Endometrium (tissue), 2 donors: ENCODE data around the gene SDR9C7.
"Not testable (repeated sequence)": the region's sequence is repeated elsewhere in the genome, so short reads cannot be mapped to it uniquely, and the experiment has no call there.

Experiments
- FAIRE-seq: peaks from 2 replicates; lab custom pipeline; 2012; peaks lifted over from hg19 to GRCh38; lab: Jason Lieb, UNC
- donor health status: control.
- donor health status: control.

Gene SDR9C7

DNA sequence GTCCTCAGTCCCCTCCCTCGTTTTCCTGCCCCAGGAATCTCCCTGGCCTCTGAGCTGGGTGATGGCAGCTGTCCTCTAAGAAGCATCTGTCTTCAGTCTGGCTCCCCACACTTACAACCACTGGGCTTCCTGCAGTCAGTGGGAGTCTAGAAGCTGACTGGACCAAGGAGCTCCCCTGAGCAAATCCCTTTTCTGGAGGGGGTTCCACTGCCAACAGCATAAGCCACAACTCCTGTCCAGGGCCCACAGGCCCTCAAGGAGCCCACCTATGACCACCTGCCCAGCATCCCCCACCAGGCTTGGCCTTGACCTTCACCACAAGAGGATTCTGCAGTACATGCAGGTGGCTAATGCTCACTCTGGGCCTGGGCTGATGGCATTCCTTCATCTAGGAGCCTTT, 19.1 kb upstream of the SDR9C7 start:
- no peak for FAIRE-seq

DNA sequence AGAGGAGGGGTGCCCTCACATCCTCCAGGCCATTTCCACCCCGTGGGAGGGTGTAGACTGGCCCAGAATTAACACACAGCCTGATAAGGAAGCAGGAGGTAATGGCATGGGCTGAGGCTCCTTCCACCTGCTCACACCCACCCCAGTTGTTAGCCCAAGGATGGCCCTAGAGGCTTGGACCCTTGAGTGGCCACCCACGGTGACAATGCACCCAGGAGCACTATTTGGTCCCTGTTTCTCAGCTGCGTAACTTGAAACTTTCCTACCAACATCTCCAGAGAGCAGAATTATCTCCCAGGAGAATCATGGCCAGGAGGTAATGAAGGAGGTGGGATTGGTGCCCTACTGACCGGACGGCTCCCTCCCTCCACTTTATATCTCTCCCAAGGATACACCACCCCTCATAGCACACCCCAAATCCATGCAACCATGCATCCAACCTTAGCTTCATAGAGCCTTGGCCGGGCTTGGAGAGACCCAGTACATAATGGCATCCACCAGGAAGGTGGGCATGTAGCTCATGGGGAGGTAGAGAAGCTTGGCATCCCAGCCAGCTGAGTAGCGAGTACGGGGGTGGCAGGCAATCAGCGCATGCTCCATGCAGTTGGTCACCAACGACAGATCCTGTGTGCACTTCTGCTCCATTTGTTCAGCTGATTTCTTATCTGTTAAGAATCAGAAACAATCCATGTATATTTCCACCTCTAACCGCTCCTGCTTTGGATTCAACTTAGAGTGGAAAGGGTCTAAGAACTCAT, 17.6 kb upstream of the SDR9C7 start:
- FAIRE-seq, result no peak

DNA sequence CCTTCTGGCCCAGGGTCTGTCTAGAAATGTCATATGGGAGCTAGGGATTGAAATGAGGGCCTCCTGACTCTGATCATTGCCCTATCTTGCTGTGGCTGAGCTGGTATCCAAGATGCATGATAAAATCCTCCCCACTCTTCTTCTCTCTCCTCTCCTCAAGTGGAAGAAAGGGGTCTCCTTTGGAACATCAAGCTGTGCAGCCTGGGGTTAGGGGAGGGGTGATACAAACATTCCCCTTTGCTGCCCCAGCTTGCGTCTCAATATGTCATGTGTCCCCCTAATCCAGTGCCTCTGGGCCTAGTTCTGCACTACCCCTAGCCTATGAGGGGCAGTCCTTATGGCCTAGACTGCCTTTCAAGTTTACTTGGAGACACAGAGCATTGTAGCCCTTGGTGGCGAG, 14.7 kb upstream of the SDR9C7 start:
- no peak for FAIRE-seq

DNA sequence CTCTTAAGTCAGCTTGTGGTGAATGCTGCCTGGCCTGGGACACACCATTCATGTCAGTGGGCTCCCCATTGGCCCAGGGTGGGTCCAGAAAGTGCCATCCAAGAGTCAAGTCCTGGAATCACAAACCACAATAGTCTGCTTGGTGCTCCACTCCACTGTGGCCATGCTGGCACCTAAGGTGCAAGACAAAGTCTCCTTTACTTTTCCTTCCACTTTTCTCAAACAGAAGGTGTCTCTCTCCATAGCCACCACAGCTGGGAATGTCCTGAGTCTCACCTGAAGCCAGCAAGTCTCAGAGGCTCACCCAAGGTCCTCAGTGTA, 14.2 kb upstream of the SDR9C7 start:
- FAIRE-seq, result no peak

DNA sequence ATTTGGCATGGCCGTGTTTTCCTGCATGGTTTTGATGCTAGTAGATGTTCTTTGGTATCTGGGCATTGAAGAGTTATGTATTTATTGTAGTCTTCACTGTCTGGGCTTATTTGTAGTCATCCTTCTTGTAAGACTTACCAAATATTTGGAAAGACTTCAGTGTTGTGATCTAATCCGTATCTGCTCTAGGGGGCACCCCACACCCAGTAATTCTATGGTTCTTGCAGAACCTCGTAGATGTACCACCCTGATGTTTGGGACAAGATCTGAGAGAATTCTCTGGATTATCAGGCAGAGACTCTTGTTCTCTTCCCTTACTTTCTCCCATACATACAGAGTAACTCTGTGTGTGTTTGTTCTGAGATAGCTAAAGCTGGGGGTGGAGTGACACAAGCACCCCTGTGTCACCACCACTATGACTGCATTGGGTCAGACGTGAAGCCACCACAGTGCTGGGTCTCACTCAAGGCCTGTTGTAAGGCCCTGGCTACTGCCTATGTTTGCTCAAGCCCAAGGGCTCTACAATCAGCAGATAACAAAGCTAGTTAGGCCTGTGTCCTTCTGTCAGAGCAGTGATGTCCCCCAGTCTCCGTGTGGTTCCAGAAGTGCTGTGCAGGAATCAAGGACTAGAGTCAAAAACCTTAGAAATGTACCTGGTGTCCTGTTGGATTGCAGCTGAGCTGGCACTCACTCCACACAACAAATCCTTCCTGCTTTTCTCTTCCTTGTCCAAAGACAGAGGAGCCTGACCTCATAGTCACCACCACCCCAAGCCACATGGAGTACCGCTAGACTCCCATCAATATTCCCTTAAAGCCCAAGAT, 13.6 kb upstream of the SDR9C7 start:
- FAIRE-seq, result no peak

DNA sequence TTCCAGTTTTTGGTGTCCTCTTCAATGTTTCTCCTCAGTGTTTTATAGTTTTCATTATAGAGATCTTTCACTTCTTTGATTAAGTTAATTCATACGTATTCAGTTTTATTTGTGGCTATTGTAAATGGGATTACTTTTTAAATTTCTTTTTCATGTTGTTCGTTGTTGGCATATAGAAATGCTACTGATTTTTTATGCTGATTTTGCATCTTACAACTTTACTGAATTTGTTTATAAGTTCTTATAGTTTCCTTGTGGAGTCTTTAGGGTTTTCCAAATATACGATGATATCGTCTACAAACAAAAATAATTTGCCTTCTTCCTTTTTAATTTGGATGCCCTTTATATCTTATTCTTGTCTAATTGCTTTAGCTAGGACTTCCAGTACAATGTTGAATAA, 9.7 kb upstream of the SDR9C7 start:
- no peak for FAIRE-seq

DNA sequence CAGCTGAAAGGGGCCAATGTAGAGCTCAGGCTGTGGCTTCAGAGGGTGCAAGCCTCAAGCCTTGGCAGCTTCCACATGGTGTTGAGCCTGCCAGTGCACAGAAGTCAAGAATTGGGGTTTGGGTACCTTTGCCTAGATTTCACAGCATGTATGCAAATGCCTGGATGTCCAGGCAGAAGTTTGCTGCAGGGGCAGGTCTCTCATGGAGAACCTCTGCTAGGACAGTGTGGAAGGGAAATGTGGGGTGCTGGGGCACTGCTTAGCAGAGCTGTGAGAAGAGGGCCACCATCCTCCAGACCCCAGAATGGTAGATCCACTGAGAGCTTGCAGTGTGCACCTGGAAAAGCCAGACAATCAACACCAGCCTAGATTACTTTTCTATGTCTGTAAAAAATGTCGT, 9.2 kb upstream of the SDR9C7 start:
- FAIRE-seq, result not testable (repeated sequence)

DNA sequence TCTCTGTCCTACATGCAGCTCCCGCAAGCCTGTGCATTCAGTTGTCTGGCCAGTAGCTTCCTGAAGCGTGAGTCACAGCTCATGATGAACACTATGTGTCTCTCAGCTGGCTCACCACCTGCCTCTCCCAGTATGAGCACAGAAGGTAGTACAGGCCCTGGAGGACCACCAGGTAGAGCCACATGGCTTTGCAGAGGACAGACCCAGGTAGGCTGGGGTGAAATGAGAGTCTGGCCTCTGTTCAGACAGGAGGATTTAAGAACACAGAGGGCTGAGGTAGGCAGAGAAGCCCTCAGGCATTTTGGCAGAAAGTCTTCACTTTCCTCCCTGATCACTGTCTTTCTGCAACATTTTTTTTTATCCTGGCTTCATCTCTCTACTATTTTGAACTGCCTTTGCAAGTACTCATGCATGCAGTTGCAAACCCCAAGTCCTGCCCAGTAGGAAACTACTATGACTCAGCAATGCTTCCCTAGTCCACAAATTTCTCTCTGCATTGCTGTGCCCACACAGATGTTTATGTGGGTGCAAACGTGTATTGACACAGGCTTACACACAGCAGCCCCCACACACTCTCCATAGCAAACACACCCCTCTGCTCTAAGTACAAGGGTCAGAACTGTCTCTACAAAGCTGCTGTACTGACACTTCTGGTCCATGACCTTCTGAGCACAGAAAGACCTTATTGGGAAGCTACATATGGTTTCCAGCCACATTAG, 7.2 kb upstream of the SDR9C7 start:
- no peak for FAIRE-seq

DNA sequence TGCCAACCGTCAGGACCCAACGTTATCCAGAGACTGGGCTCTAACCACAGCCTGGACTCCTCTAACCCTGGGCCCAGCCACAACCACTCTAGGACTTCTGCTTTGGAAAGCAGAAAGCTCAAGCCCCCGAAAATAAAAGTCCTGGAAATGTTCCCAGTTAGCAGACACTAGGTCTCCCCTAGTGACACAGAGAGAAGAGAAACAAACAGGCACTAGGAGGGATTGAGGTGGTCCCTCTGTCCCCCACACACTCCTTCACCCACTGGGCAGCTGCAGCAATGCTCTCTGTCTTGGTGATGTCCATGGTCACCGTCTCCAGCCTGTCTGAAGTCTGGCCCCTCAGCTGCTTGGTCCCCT, 6.7 kb upstream of the SDR9C7 start:
- FAIRE-seq, result not testable (repeated sequence)

DNA sequence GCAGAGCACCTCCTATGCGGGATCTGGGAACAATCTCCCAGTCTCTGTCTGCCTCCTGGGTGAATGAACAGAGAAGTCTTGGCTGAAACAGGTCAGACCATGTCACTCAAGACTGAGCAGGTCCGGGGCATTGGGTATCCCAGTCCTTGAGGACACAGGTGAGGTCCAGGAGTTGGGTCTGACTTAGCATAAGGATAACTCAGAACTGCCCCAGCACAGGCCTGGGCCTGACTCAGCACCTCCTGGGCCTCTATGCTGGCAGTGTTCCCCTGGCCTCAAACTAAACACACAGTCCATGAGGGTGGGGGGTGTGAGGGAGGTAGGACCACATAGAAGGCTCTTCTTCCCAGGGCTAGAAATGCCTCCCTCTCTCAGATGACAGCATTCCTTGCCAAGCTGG, 1.5 kb upstream of the SDR9C7 start:
- FAIRE-seq, result no peak

DNA sequence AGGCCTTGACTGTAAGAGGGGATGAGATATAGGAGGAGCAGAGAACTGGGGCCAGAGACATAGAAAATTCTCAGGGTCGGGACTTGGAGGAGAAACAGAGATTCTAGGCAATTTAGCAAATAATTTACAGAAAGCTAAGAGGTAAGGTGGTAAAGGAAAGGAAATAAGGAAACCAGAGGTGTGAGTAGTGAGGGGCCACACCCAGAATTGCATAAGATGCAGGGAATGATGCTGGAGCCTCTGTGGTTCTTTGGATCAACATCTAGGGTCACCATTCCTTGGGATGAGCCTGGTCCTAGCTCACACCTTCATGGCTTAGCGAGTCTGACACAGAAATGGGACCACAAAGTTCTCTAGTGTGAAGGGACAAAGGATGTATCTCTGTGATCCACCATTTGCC, 949 bp upstream of the SDR9C7 start:
- FAIRE-seq, result no peak

DNA sequence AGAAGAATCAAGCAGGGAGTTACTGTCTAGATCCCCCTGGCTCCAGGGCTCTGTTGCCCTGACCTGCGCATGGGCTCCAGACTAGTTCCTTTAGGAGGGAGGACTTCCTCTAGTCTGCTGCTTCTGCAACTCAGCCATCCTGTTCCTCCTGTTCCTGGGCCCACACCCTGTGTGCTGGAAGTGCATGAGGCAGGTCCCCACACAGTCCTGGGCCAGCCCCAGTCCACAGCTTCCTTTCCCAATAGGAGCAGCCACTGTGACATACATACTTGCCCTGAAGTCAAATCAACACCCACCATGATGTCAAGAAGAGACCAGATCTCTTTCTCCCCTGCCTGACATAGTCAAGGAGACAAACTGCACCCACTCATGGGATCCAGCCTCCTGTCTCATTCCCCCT, 1.3 kb downstream of the SDR9C7 start:
- no peak for FAIRE-seq

DNA sequence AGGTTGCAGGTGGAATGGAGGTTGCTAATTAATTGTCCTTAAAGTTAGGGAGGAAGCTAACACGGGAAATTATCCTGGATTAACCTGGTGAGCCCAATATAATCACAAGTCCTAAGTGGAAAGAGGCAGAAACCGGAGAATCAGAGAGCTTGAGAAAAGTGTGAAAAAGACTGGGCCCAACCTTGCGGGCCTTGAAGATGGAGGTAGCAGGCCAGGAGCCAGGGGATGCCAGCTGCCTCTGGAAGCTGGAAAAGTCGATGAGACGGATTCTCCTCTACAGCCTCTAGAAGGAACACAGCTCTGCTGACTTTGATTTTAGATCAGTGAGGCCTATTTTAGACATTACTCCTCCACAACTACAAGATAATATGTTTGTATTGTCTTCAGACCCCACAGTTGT, 2.1 kb downstream of the SDR9C7 start:
- no peak for FAIRE-seq

DNA sequence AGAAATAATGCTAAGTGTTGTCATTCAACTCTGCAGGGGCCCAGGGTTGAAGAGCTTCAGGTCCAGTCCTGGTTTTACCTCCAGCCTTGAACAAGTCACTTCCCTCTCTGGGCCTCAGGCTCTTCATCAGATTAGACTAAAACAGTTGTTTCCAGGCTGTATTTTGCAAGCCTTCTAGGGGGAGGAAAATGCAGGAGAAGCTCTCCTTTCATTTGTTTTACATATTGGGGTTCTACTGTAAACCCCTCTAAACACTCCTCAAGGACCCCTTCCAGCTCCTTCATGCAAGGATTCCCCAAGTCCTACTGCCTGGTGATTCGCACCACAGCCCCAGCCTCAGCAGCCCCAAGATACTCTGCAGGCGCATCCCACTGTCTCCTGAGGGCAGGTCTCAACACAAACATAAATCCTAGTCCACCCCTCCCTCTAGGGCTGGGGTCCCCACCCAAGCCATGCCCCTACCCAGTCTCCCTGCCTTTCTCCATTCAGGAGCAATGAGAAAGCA, 2.7 kb downstream of the SDR9C7 start:
- FAIRE-seq, result no peak

DNA sequence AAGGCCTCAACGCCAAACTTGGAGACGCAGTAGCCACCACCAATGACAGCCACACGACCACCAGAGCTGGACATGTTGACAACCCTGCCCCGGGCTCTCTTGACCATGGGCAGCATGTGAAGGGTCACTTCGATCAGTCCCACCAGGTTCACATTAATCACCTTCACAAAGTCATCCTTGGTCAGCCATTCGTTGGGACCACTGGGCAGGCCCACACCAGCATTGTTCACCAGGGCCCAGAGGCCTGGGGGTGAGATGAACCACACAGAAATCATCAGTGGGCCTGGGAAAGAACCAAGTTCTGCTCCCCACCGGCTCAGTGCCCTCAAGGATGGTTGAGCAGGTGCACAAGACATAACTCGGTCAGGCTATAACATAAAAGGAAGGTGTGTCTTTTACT, 4.0 kb downstream of the SDR9C7 start:
- no peak for FAIRE-seq

DNA sequence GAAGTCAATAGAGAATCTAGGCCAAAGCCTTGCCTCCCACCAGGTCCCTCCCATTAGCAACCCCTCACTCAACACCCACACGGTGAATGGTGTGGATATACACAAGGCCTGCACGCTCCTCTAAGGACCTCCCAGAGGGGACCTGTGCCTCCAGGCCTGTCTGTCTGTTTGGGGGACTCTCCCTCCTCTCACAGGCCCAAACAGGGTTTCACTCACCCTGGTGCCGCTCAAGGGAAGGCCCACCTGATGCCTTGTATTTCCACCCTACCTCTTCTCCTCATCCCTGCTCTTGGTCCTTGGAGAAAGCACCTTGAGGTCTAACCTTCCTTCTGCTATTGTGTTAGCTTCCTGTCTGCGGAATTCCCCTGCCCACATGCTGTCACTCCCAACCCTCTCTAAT, 4.4 kb downstream of the SDR9C7 start:
- FAIRE-seq, result no peak

DNA sequence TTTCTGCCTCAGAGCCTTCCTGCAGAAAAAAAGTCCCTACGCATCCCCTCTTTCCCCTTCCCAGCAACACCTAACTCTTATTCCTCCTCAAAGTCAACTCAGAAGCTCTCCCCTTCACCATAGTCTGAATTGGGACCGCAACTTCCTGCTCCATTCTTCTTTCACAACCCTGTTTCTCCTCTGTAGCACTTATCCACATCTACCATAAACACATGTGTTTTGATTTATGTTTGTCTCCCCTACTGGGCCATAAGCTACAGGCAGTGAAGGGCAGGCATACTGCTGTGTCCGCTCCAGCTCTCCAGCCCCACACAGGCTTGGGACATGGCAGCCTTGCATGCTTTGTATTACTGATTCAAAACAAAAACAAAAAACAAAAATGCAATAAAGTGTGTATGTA, 5.9 kb downstream of the SDR9C7 start:
- FAIRE-seq, result no peak

DNA sequence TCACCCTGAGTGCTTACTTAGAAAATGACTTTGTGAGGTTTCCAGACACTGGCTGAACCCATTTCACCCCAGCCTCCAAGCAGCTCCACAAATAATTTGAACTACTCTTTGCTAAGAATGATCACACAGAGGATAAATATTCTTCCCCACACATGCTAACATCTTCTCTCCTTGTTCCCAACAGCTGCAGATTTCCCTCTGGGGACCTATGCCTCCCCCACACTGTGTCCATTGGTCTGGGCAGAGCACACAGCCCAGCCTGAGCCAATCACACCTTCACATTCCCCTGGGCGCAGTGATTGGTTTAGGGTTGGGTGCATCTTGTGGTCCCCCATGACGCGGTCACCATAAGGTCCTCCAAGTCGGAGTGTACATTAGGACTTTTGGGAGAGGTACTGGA, 6.9 kb downstream of the SDR9C7 start:
- no peak for FAIRE-seq

DNA sequence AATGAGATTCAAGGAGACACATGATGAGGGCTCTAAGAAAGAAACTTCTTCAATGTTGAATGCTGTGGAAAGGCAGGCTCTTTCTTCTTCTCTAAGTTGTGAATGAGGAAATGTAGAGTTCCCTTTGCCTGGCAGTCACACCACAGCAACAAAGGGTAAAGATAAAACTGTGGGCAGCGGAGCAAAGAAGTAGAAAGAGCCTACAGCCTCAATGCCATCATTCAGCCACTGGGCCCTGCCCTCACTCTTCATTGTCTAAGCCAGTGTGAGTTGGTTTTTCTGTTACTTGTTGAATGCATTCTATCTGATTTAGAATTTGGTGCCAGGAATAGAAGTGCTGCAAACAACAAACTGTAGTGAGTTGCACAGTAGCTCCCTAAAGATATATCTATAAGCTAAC, 12.2 kb downstream of the SDR9C7 start:
- FAIRE-seq, result no peak

DNA sequence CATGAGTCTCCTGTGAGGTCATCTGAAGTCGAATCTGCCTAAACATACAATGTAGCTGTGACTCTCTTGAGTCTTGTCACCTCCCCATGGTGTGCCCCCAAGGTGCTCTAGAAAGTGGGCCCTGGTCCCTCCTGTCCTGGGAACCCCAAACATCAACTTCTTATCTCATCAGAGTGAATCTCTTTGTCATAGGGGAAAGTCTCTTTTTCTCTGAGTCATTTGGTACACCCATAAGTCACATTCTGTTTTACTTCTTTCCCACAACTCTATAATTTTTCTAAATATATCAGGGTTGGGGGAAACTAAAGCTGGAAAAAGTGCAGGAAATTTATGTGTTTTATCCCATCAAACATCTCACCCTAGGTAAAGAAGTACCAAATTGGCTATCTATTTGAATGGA, 12.9 kb downstream of the SDR9C7 start:
- FAIRE-seq, result no peak

DNA sequence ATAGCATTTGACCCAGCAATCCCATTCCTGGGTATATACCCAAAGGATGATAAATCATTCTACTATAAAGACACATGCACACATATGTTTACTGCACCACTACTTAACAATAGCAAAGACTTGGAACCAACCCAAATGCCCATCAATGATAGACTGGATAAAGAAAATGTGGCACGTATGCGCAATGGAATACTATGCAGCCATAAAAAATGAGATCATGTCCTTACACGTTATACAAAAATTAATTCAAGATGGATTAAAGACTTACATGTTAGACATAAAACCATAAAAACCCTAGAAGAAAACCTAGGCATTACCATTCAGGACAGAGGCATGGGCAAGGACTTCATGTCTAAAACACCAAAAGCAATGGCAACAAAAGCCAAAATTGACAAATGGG, 16.1 kb downstream of the SDR9C7 start:
- not testable (repeated sequence) for FAIRE-seq

DNA sequence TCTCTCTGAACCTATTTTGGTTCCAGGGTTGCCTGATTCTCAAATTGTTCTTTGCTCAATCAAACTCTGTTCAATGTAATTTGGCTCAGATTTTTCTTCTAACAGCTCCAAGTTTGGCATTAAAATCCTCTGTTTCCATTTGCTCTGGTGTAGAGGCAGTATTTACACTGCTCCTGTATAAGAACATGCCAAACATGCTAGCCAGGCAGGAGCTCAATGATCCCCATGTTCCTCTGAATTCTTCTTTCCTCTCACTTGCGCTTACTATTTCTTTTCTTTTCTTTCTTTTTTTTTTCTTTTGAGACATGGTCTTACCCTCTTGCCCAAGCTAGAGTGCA, 17.2 kb downstream of the SDR9C7 start:
- FAIRE-seq, result no peak

DNA sequence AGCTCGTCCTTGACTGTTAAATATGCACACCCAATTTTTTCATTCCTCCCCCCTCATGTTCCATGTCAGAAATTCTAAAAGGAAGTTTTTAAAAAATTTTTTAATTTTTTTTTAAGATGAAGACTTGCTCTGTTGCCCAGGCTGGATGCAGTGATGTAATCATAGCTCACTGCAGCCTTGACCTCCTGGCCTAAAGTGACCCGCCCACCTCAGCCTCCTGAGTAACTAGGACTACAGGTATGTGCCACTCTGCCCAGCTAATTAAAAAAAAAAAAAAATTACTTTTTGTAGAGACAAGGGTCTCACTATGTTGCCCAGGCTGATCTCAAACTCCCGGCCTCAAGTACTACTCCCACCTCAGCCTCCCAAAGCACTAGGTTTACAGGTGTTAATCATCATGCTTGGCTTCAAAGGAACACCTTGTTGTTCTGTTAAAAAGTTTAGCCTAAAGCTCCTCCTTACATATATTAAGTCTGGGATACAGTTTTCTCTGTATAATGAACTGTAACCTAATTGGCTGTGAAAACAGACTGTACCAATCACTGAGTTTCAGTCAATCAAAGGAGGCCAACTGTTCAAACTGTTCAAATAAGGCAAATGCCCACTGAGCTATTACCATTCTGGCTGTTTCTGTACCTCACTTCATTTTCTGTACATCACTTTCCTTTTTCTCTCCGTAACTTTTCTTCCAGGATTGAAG, 17.8 kb downstream of the SDR9C7 start:
- no peak for FAIRE-seq
